ENCODE data around the gene ADAP1.

GRCh38 chr7:952548-953441 is 1.7 kb downstream of the ADAP1 start:
- TF ChIP-seq POLR2A (IDR thresholded peaks at IDR 0.05), result no peak
- TF ChIP-seq, protein P1, sequence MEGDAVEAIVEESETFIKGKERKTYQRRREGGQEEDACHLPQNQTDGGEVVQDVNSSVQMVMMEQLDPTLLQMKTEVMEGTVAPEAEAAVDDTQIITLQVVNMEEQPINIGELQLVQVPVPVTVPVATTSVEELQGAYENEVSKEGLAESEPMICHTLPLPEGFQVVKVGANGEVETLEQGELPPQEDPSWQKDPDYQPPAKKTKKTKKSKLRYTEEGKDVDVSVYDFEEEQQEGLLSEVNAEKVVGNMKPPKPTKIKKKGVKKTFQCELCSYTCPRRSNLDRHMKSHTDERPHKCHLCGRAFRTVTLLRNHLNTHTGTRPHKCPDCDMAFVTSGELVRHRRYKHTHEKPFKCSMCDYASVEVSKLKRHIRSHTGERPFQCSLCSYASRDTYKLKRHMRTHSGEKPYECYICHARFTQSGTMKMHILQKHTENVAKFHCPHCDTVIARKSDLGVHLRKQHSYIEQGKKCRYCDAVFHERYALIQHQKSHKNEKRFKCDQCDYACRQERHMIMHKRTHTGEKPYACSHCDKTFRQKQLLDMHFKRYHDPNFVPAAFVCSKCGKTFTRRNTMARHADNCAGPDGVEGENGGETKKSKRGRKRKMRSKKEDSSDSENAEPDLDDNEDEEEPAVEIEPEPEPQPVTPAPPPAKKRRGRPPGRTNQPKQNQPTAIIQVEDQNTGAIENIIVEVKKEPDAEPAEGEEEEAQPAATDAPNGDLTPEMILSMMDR (IDR thresholded peaks at IDR 0.05), result no peak
